HL-60 (cell line): ENCODE measurements around the gene NUB1.

Experiments
- DNase-seq, 2 experiments: peaks; one replicate each; pipeline ENCODE4 v3.0.0-alpha.2; 2010 to 2020; ENCODE audit warnings: low read depth in 1 of 2, low spot score in 1 of 2
- H3K27ac ChIP-seq: fragments of 250-450 bp; sonication (Bioruptor Pico); replicated peaks from 2 replicates; pipeline ENCODE4 v1.5.1; 2020; ENCODE audit warnings: mild to moderate bottlenecking, moderate library complexity
- H3K27me3 ChIP-seq: fragments of 250-450 bp; sonication (Bioruptor Pico); 2 replicates; pipeline ENCODE4 v1.5.1; 2021; ENCODE audit warnings: mild to moderate bottlenecking, moderate library complexity; ENCODE audit not compliant: insufficient read depth, poor library complexity, severe bottlenecking
- H3K4me3 ChIP-seq: replicated peaks from 2 replicates; pipeline ENCODE4 v1.5.1; 2011; ENCODE audit warnings: mild to moderate bottlenecking, control low read depth, low read length; ENCODE audit not compliant: insufficient read depth
- GABPA ChIP-seq: IDR thresholded peaks from 2 replicates; pipeline ENCODE4 v1.6.1; 2012; ENCODE audit warnings: low read depth
- POLR2AphosphoS5 ChIP-seq: IDR thresholded peaks from 2 replicates; pipeline ENCODE4 v1.6.1; 2012; ENCODE audit warnings: low read depth
- SPI1 ChIP-seq: IDR thresholded peaks from 2 replicates; pipeline ENCODE4 v1.6.1; 2012; ENCODE audit warnings: low read depth, mild to moderate bottlenecking, borderline replicate concordance
- TF ChIP-seq, protein P1 (sequence below): IDR thresholded peaks from 2 replicates; pipeline ENCODE4 v1.6.1; 2012; ENCODE audit warnings: low read depth; ENCODE audit not compliant: insufficient replicate concordance
- TF ChIP-seq, protein P2 (sequence below): IDR thresholded peaks from one replicate; pipeline ENCODE4 v1.5.1; 2011; ENCODE audit warnings: low read length, control low read depth, inconsistent platforms; ENCODE audit not compliant: insufficient read depth

NUB1 gene

DNA sequence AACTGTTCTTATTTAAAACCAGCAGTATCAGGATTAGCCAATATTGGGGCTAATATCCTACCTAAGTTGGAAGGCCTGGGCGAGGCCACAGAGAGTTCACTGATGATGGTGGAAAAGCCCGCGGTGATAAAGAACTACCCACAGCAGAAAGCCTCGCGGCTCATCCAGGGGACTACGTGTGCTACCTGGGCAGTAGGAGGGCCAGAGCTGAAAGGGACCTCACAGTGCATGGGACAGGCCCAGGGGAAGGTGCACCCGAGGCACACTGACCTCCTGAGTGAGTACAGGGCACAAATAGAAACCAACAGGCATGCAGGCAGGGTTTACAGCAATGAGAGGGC lies 66.9 kb downstream of the NUB1 start:
- TF ChIP-seq GABPA, result no peak
- peaks cover 29% of the 10 kb centered on the region for H3K27me3 ChIP-seq
- no peak overlapping the region for H3K27ac ChIP-seq
- H3K4me3 ChIP-seq, result no peak overlapping the region
- no peak for DNase-seq

DNA sequence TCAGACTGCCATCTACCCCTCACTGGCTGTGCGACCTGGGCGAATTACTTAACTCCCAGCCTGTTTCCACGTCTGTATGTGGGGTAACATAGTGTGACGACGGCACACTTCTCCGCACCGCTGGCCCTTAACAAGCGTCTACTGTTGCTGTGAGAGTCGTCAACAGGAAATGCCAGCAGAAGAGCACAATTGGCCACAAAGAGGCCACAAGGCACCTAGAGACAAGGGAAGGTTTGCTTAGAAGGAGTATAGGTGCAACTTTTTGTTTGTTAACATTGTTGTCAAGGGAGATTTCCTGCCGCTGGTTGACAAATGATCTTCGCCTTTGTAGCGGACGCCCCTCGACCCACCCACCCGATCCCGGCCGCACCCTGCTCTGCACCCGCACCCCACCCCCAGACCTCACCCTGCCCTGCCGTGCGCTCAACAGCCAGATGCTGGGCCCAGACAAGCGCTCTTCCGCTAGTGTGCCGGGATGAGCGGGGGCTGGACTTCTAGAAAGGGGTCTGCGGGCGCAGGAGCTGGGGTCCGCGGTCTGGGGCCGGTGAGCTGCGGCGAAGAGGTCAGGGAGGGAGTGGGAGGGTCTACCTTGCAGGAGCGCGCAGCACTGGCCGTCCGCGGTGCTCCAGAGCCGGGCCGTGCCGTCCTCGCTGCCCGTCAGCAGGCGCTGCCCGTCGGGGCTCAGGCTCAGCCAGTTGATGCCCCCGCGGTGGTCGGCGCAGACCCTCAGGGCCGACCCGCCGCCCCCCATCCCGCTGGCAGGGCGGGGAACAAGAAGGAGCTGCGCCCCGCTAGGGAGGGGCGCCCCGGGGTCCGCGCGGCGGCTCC lies 67.4 kb downstream of the NUB1 start:
- H3K4me3 ChIP-seq, result no peak overlapping the region
- no peak overlapping the region for H3K27ac ChIP-seq
- peaks cover 29% of the 10 kb centered on the region for H3K27me3 ChIP-seq
- TF ChIP-seq, protein P1, sequence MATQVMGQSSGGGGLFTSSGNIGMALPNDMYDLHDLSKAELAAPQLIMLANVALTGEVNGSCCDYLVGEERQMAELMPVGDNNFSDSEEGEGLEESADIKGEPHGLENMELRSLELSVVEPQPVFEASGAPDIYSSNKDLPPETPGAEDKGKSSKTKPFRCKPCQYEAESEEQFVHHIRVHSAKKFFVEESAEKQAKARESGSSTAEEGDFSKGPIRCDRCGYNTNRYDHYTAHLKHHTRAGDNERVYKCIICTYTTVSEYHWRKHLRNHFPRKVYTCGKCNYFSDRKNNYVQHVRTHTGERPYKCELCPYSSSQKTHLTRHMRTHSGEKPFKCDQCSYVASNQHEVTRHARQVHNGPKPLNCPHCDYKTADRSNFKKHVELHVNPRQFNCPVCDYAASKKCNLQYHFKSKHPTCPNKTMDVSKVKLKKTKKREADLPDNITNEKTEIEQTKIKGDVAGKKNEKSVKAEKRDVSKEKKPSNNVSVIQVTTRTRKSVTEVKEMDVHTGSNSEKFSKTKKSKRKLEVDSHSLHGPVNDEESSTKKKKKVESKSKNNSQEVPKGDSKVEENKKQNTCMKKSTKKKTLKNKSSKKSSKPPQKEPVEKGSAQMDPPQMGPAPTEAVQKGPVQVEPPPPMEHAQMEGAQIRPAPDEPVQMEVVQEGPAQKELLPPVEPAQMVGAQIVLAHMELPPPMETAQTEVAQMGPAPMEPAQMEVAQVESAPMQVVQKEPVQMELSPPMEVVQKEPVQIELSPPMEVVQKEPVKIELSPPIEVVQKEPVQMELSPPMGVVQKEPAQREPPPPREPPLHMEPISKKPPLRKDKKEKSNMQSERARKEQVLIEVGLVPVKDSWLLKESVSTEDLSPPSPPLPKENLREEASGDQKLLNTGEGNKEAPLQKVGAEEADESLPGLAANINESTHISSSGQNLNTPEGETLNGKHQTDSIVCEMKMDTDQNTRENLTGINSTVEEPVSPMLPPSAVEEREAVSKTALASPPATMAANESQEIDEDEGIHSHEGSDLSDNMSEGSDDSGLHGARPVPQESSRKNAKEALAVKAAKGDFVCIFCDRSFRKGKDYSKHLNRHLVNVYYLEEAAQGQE, result no peak
- TF ChIP-seq POLR2AphosphoS5 (no peak), SPI1 (no peak), GABPA (no peak)
- TF ChIP-seq, protein P2, sequence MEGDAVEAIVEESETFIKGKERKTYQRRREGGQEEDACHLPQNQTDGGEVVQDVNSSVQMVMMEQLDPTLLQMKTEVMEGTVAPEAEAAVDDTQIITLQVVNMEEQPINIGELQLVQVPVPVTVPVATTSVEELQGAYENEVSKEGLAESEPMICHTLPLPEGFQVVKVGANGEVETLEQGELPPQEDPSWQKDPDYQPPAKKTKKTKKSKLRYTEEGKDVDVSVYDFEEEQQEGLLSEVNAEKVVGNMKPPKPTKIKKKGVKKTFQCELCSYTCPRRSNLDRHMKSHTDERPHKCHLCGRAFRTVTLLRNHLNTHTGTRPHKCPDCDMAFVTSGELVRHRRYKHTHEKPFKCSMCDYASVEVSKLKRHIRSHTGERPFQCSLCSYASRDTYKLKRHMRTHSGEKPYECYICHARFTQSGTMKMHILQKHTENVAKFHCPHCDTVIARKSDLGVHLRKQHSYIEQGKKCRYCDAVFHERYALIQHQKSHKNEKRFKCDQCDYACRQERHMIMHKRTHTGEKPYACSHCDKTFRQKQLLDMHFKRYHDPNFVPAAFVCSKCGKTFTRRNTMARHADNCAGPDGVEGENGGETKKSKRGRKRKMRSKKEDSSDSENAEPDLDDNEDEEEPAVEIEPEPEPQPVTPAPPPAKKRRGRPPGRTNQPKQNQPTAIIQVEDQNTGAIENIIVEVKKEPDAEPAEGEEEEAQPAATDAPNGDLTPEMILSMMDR, result no peak
- DNase-seq, result peak in 1 of 2 experiments; percentile 45

DNA sequence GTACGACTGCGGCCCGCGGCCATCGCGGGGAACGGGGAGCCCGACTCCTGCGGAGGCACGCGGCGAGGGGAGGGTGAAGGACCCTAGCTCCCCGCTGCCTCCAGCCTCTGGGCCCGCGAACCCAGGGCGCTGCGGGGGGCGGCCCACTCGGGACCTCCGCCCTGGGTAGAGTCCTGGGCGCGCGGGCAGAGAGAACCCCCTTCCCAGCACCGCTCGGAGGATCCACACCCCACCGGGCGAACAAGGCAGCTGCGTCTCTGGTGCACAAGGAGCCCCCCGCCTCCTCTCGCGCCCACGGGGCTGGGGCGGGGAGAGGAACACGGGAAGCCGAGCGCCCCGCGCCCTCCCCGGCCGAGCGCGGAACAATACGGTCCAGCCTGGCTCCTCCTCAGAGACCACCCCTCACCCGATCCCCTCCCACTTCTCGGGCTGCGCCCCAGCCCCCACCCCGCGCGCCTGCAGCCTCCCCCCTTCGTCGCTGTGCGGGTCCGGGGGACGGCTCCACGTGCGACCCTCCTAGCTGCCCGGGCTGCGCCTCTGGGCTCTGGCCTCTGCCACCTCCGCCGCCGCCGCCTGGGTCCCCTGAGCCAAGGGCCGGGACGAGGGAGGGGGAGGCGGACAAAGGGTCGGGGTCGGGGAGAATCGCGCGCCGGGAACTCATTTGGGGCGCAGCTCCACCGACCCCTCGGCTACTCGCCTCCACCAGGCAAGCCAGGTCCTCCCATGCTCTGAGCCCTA lies 68.2 kb downstream of the NUB1 start, which contains the start of gene WDR86:
Gene WDR86 (minus strand): TSS at position 372 of the 738 bp plus-strand sequence. CDS start 449 bp downstream, outside the sequence.
- TF ChIP-seq, protein P2, result no peak
- no peak for TF ChIP-seq POLR2AphosphoS5
- TF ChIP-seq GABPA, result no peak
- TF ChIP-seq, protein P1, result no peak
- no peak for TF ChIP-seq SPI1
- Histone ChIP-seq H3K27me3 (peaks cover 29% of the 10 kb centered on the region), H3K4me3 (no peak within 1 kb of the TSS), H3K27ac (no peak within 1 kb of the TSS)
- no peak for DNase-seq
